H1 (cell line): ENCODE results near the gene CFAP53. TPM values are rescaled to one million over a fixed set of nuclear protein-coding genes. Genes with fewer than 3 reads are reported as not detected.

Experiments
- CTCF ChIA-PET: fragments of 300-600 bp; sonication (Branson Sonifier 250); formaldehyde crosslinking; loops from one replicate; lab custom pipeline; 2021; ENCODE audit not compliant: partially characterized antibody; lab: Charles Lee
- POLR2A ChIA-PET: fragments of 300-600 bp; sonication (Branson Sonifier 250); formaldehyde crosslinking; loops from one replicate; lab custom pipeline; 2021; ENCODE audit warnings: inconsistent platforms; ENCODE audit not compliant: partially characterized antibody; lab: Charles Lee
- DNase-seq, 2 experiments: peaks; one replicate each; pipeline versions ENCODE4 v3.0.0 to v3.0.0-alpha.2; 2010 to 2022; ENCODE audit warnings: low spot score in 2 of 2, low read depth in 1 of 2, mixed read lengths in 1 of 2
- FAIRE-seq: peaks from 2 replicates; lab custom pipeline; 2011; peaks lifted over from hg19 to GRCh38; lab: Jason Lieb, UNC
- H2AFZ ChIP-seq: 2 replicates; pipeline ENCODE4 v1.8.1; 2012; ENCODE audit warnings: low read length, inconsistent platforms
- H2AK5ac ChIP-seq: 2 replicates; pipeline ENCODE4 v1.6.1; 2013; ENCODE audit warnings: low read depth, low read length
- H2BK120ac ChIP-seq: replicated peaks from 2 replicates; pipeline ENCODE3; 2013; ENCODE audit warnings: low read depth, low read length, inconsistent platforms
- H2BK12ac ChIP-seq: 2 replicates; pipeline ENCODE4 v1.6.1; 2013; ENCODE audit warnings: low read depth, low read length
- H2BK15ac ChIP-seq: 2 replicates; pipeline ENCODE4 v1.6.1; 2013; ENCODE audit warnings: low read length
- H2BK20ac ChIP-seq: 2 replicates; pipeline ENCODE4 v1.6.1; 2013; ENCODE audit warnings: low read length
- H2BK5ac ChIP-seq: 2 replicates; pipeline ENCODE4 v1.6.1; 2013; ENCODE audit warnings: low read depth, low read length
- H3K14ac ChIP-seq: 2 replicates; pipeline ENCODE4 v1.6.1; 2013; ENCODE audit warnings: inconsistent platforms; ENCODE audit not compliant: insufficient read length
- H3K18ac ChIP-seq: 2 replicates; pipeline ENCODE4 v1.6.1; 2013; ENCODE audit warnings: low read length; ENCODE audit errors: extremely low read depth
- H3K23ac ChIP-seq: 2 replicates; pipeline ENCODE4 v1.6.1; 2013; ENCODE audit warnings: inconsistent platforms; ENCODE audit not compliant: insufficient read length
- H3K23me2 ChIP-seq: 2 replicates; pipeline ENCODE4 v1.6.1; 2013; ENCODE audit warnings: low read depth, low read length
- H3K27ac ChIP-seq: 2 replicates; pipeline ENCODE4 v1.6.1; 2011; ENCODE audit warnings: low read depth, low read length, inconsistent platforms
- H3K27me3 ChIP-seq, 4 experiments: replicated peaks in 1 of 4; 1 replicate in 1 of 4; 2 replicates in 3 of 4; pipeline versions ENCODE4 v1.6.1 to v1.8.1; 2011 to 2013; ENCODE audit warnings: low read length in 3 of 4, mild to moderate bottlenecking in 3 of 4, inconsistent platforms in 2 of 4, mixed read lengths in 2 of 4, moderate library complexity in 1 of 4; ENCODE audit not compliant: control insufficient read depth in 3 of 4, insufficient read depth in 3 of 4; ENCODE audit errors: extremely low read depth in 1 of 4
- H3K36me3 ChIP-seq, 4 experiments: 2 replicates each; pipeline versions ENCODE4 v1.6.1 to v1.8.1; 2011 to 2013; ENCODE audit warnings: mild to moderate bottlenecking in 4 of 4, low read length in 3 of 4, moderate library complexity in 2 of 4, control low read depth in 1 of 4, inconsistent platforms in 1 of 4; ENCODE audit not compliant: insufficient read depth in 4 of 4, control insufficient read depth in 2 of 4
- H3K4ac ChIP-seq: replicated peaks from 2 replicates; pipeline ENCODE3; 2013; ENCODE audit warnings: low read length, low read depth, mixed read lengths, inconsistent platforms; ENCODE audit not compliant: insufficient read length
- H3K4me1 ChIP-seq, 4 experiments: replicated peaks in 1 of 4; 1 replicate in 1 of 4; 2 replicates in 3 of 4; pipeline versions ENCODE4 v1.6.1 to v1.8.1; 2011 to 2013; ENCODE audit warnings: low read length in 3 of 4, inconsistent platforms in 2 of 4, mixed read lengths in 1 of 4; ENCODE audit not compliant: insufficient read depth in 4 of 4, control insufficient read depth in 3 of 4
- H3K4me2 ChIP-seq, 2 experiments: 2 replicates each; pipeline versions ENCODE4 v1.6.1 to v1.8.1; 2011 to 2013; ENCODE audit warnings: low read depth in 2 of 2, low read length in 2 of 2, control low read depth in 1 of 2, inconsistent platforms in 1 of 2, mild to moderate bottlenecking in 1 of 2; ENCODE audit not compliant: insufficient read depth in 1 of 2
- H3K4me3 ChIP-seq, 4 experiments: fragments of 200-600, 300-600 bp in 1 of 4; sonication (generic), shearing (Covaris generic), sonication (Bioruptor Twin) in 1 of 4; 2 replicates each; pipeline versions ENCODE4 v1.5.1 to v1.8.1; 2011 to 2016; ENCODE audit warnings: low read length in 4 of 4, low read depth in 3 of 4, control low read depth in 2 of 4, inconsistent platforms in 2 of 4, mild to moderate bottlenecking in 2 of 4, mixed read lengths in 1 of 4, moderate library complexity in 1 of 4; ENCODE audit not compliant: insufficient read depth in 2 of 4; ENCODE audit errors: extremely low read depth in 1 of 4
- H3K56ac ChIP-seq: replicated peaks from 2 replicates; pipeline ENCODE3; 2013; ENCODE audit warnings: low read depth, mild to moderate bottlenecking, mixed read lengths, low read length, inconsistent platforms; ENCODE audit not compliant: insufficient read length
- H3K79me1 ChIP-seq: 2 replicates; pipeline ENCODE4 v1.6.1; 2013; ENCODE audit warnings: low read depth, low read length, control low read depth
- H3K79me2 ChIP-seq, 2 experiments: 2 replicates each; pipeline versions ENCODE4 v1.6.1 to v1.8.1; 2012 to 2013; ENCODE audit warnings: low read length in 2 of 2, mild to moderate bottlenecking in 2 of 2, inconsistent platforms in 1 of 2; ENCODE audit not compliant: insufficient read depth in 2 of 2, control insufficient read depth in 1 of 2
- H3K9ac ChIP-seq, 4 experiments: replicated peaks in 1 of 4; 1 replicate in 1 of 4; 2 replicates in 3 of 4; pipeline versions ENCODE4 v1.6.1 to v1.8.1; 2011 to 2013; ENCODE audit warnings: low read depth in 3 of 4, low read length in 3 of 4, control low read depth in 2 of 4, mild to moderate bottlenecking in 2 of 4, moderate library complexity in 2 of 4, inconsistent platforms in 1 of 4; ENCODE audit errors: extremely low read depth in 1 of 4
- H3K9me3 ChIP-seq, 2 experiments: 2 replicates each; pipeline versions ENCODE4 v1.6.1 to v1.8.1; 2012 to 2013; ENCODE audit warnings: mild to moderate bottlenecking in 2 of 2, moderate library complexity in 2 of 2, control low read depth in 1 of 2, inconsistent platforms in 1 of 2, low read depth in 1 of 2, low read length in 1 of 2, mixed read lengths in 1 of 2; ENCODE audit not compliant: insufficient read depth in 2 of 2
- H4K20me1 ChIP-seq, 2 experiments: replicated peaks in 1 of 2; 2 replicates each; pipeline versions ENCODE3 to v1.8.1; 2011 to 2013; ENCODE audit warnings: inconsistent platforms in 2 of 2, low read length in 2 of 2, mild to moderate bottlenecking in 1 of 2; ENCODE audit not compliant: insufficient read depth in 2 of 2, control insufficient read depth in 1 of 2
- H4K5ac ChIP-seq: 2 replicates; pipeline ENCODE4 v1.6.1; 2013; ENCODE audit warnings: low read length, low read depth, mixed read lengths, inconsistent platforms; ENCODE audit not compliant: insufficient read length
- H4K8ac ChIP-seq: 2 replicates; pipeline ENCODE4 v1.8.0; 2013; ENCODE audit warnings: mild to moderate bottlenecking, moderate library complexity, low read length, inconsistent platforms; ENCODE audit not compliant: insufficient read depth; ENCODE audit errors: extremely low read depth
- H4K91ac ChIP-seq: replicated peaks from 2 replicates; pipeline ENCODE3; 2013; ENCODE audit warnings: low read length, mixed read lengths, inconsistent platforms; ENCODE audit not compliant: insufficient read length
- ASH2L ChIP-seq: fragments of 200-600, 300-600 bp; sonication (generic); IDR thresholded peaks from one replicate; pipeline ENCODE4 v1.7.1; 2017; ENCODE audit warnings: low read length
- BACH1 ChIP-seq: IDR thresholded peaks from 2 replicates; pipeline ENCODE4 v1.6.1; 2012; ENCODE audit warnings: low read length, improper control_type of control experiment
- BCL11A ChIP-seq, 2 experiments: IDR thresholded peaks; one replicate each; pipeline ENCODE4 v1.6.1; 2011; ENCODE audit warnings: low read depth in 2 of 2, low read length in 2 of 2, mild to moderate bottlenecking in 2 of 2
- CHD2 ChIP-seq: IDR thresholded peaks from 2 replicates; pipeline ENCODE4 v1.6.1; 2012; ENCODE audit warnings: low read length, improper control_type of control experiment
- GTF2F1 ChIP-seq: IDR thresholded peaks from 2 replicates; pipeline ENCODE4 v1.6.1; 2012; ENCODE audit warnings: low read depth, low read length, improper control_type of control experiment, borderline replicate concordance
- HDAC6 ChIP-seq: IDR thresholded peaks from one replicate; pipeline ENCODE4 v1.7.1; 2012; ENCODE audit warnings: low read depth, mild to moderate bottlenecking, inconsistent platforms, low read length, moderate library complexity
- KDM4A ChIP-seq: IDR thresholded peaks from one replicate; pipeline ENCODE4 v1.7.1; 2012; ENCODE audit warnings: low read depth, mild to moderate bottlenecking, moderate library complexity, low read length, inconsistent platforms; ENCODE audit not compliant: severe bottlenecking
- NANOG ChIP-seq: IDR thresholded peaks from 2 replicates; pipeline ENCODE4 v1.6.1; 2011; ENCODE audit warnings: low read length, low read depth, mild to moderate bottlenecking, inconsistent platforms; ENCODE audit not compliant: insufficient read depth, poor library complexity, severe bottlenecking
- PHF8 ChIP-seq: fragments of 200-600 bp; sonication (generic); conservative IDR thresholded peaks from 2 replicates; pipeline ENCODE4 v1.7.1; 2012; ENCODE audit warnings: low read depth, mild to moderate bottlenecking, inconsistent platforms, low read length, moderate library complexity
- RAD21 ChIP-seq, 2 experiments: IDR thresholded peaks in 1 of 2; conservative IDR thresholded peaks in 1 of 2; 2 replicates each; pipeline ENCODE4 v1.6.1; 2011; ENCODE audit warnings: low read depth in 2 of 2, low read length in 2 of 2, improper control_type of control experiment in 1 of 2, inconsistent platforms in 1 of 2, mild to moderate bottlenecking in 1 of 2, moderate library complexity in 1 of 2
- SP4 ChIP-seq: IDR thresholded peaks from 2 replicates; pipeline ENCODE4 v1.6.1; 2012; ENCODE audit warnings: low read length, inconsistent platforms
- TEAD4 ChIP-seq: IDR thresholded peaks from 2 replicates; pipeline ENCODE4 v1.6.1; 2012; ENCODE audit warnings: low read depth, low read length, inconsistent platforms, mixed read lengths
- WGBS, 2 experiments: shearing (Covaris generic) in 1 of 2; methylation state at CpG; one replicate each; pipeline versions ENCODE4 v1.1.6 to v1.1.7; 2013 to 2015; ENCODE audit warnings: low lambda C conversion rate in 2 of 2, mixed read lengths in 2 of 2, inconsistent platforms in 1 of 2, low coverage in 1 of 2, missing lambda C conversion rate in 1 of 2; ENCODE audit not compliant: insufficient replicate concordance in 2 of 2, insufficient coverage in 1 of 2, insufficient read length in 1 of 2; ENCODE audit errors: extremely low coverage in 1 of 2, missing lambda C conversion rate in 1 of 2; 5-methylcytosine and 5-hydroxymethylcytosine counted together
- polyA plus RNA-seq, 7 experiments: library from polyadenylated mRNA; depleted of rRNA in 3 of 7; stranded (reverse) in 5 of 7; unstranded in 2 of 7; fragments of >200 nt in 5 of 7; fragments of 200-250 nt in 2 of 7; gene quantifications; 1 replicate in 5 of 7; 2 replicates in 1 of 7; 4 replicates in 1 of 7; pipeline versions ENCODE4 v1.2.1 to v1.2.3, GENCODE V29; 2011 to 2013; ENCODE audit warnings: missing spikeins in 2 of 7, mixed read lengths in 2 of 7
- total RNA-seq: library from RNA; stranded (reverse); fragmentation: NEBNext Ultra II Directional; extraction: Animal tissue kit (Norgen Biotek cat#: 25700); gene quantifications from 2 replicates; pipeline ENCODE4 v1.2.1, GENCODE V29; 2021
- TF ChIP-seq, protein P1 (sequence below): IDR thresholded peaks from 2 replicates; pipeline ENCODE4 v1.6.1; 2011; ENCODE audit warnings: low read depth, mild to moderate bottlenecking, low read length; ENCODE audit not compliant: insufficient read depth

Gene CFAP53
- total and polyA plus RNA-seq, 2 of the 8 experiments (the other 6 are each of a cell fraction or from before 2014, with no cell fraction given), result 0.08 to 0.30 TPM

DNA sequence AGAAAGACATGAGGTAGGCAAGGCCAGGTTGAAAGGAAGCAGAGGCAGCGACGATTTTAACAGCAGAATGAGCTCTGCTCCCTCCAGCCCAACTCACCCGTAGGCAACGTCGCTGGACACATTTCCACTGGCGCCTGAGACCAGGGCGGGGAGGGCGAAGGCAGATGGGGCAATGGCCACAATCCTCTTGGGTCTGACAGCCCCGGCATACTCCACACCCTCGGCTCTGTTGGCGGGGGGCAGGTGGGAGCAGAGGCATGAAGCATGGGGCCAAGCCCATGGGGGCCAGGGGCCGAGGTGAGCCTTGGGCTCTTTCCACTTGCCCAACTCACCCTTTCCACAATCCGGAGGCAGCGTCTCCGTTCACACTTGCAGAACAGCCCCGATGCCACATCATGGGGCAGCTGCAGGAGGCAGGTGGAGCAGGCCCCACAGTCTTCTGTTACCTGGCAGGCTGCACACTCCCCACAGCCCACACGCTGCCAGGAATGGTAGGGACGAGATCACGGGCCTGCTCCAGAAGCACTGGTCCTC lies 9.3 kb upstream of the CFAP53 start:
- Histone ChIP-seq H2AK5ac (no peak overlapping the region), H3K23me2 (peaks cover 1% of the 10 kb centered on the region; the same call in 1 of the 2 replicates), H3K18ac (no peak overlapping the region), H3K23ac (no peak overlapping the region), H3K27ac (no peak overlapping the region), H3K9ac (no peak overlapping the region), H3K4me3 (no peak overlapping the region), H2BK20ac (no peak overlapping the region), H3K4me2 (no peak overlapping the region), H4K5ac (no peak overlapping the region), H2BK12ac (no peak overlapping the region), H3K79me2 (peaks cover 0 to 19% of the 10 kb centered on the region in 2 experiments; a peak in 2 of 4 replicates), H3K9me3 (no peaks in the 10 kb centered on the region; a peak in 1 of 4 replicates), H3K14ac (no peak overlapping the region), H3K4me1 (peaks cover 0 to 3% (median 0%) of the 10 kb centered on the region in 4 experiments; a peak in 3 of 7 replicates), H3K27me3 (no peaks in the 10 kb centered on the region), H3K36me3 (peaks cover 27 to 51% (median 43%) of the 10 kb centered on the region in 4 experiments), H4K91ac (no peak overlapping the region), H4K20me1 (peaks cover 3 to 15% of the 10 kb centered on the region in 2 experiments), H3K4ac (no peak overlapping the region), H2BK15ac (no peak overlapping the region), H3K56ac (no peak overlapping the region), H4K8ac (no peak overlapping the region), H2BK120ac (no peak overlapping the region), H2AFZ (no peak overlapping the region), H2BK5ac (no peak overlapping the region), H3K79me1 (peaks cover 4% of the 10 kb centered on the region; the same call in 1 of the 2 replicates)
- FAIRE-seq, result no peak
- POLR2A ChIA-PET, result interaction anchor here (1.8 kb wide), 1 partner anchor 99 kb away, joined by 4 read pairs; the partner anchor contains the start of gene SKA1
- whole genome bisulfite sequencing, 2 experiments, result 93% methylated on average over 19 of the region's 19 CpGs; no CpG with 5 or more reads in 1 of the 2 experiments
- no peak for DNase-seq
- CTCF ChIA-PET, result interaction anchor here (2.0 to 2.3 kb wide), 2 partner anchors 57 to 82 kb away, joined by 5 to 6 read pairs; no protein-coding TSS in a partner anchor
- TF ChIP-seq NANOG (no peak), ASH2L (no peak), TEAD4 (no peak), SP4 (no peak), RAD21 (IDR thresholded peaks at IDR 0.05 in 1 of 2, conservative IDR thresholded peaks at IDR 0.05 in 1 of 2; ENCODE audit: low read depth in 2 of 2, low read length in 2 of 2) (no peak), GTF2F1 (no peak), BCL11A (IDR thresholded peaks at IDR 0.05; ENCODE audit: low read depth in 2 of 2, low read length in 2 of 2) (no peak), HDAC6 (no peak), KDM4A (no peak), PHF8 (no peak), CHD2 (no peak), BACH1 (no peak)
- TF ChIP-seq, protein P1, sequence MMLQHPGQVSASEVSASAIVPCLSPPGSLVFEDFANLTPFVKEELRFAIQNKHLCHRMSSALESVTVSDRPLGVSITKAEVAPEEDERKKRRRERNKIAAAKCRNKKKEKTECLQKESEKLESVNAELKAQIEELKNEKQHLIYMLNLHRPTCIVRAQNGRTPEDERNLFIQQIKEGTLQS, result no peak
